GM19468 (cell line): ENCODE results near the gene FAM174C.
"Not testable (repeated sequence)": the region's sequence is repeated elsewhere in the genome, so short reads cannot be mapped to it uniquely, and the experiment has no call there.

Experiments used
- ATAC-seq: cut with Tn5 transposase; IDR thresholded peaks from one replicate; pipeline ENCODE4 v1.9.1; 2021; ENCODE audit warnings: mild to moderate bottlenecking, moderate library complexity, moderate number of reproducible peaks; ENCODE audit not compliant: unreplicated experiment; ENCODE audit errors: extremely low read depth

FAM174C gene

DNA sequence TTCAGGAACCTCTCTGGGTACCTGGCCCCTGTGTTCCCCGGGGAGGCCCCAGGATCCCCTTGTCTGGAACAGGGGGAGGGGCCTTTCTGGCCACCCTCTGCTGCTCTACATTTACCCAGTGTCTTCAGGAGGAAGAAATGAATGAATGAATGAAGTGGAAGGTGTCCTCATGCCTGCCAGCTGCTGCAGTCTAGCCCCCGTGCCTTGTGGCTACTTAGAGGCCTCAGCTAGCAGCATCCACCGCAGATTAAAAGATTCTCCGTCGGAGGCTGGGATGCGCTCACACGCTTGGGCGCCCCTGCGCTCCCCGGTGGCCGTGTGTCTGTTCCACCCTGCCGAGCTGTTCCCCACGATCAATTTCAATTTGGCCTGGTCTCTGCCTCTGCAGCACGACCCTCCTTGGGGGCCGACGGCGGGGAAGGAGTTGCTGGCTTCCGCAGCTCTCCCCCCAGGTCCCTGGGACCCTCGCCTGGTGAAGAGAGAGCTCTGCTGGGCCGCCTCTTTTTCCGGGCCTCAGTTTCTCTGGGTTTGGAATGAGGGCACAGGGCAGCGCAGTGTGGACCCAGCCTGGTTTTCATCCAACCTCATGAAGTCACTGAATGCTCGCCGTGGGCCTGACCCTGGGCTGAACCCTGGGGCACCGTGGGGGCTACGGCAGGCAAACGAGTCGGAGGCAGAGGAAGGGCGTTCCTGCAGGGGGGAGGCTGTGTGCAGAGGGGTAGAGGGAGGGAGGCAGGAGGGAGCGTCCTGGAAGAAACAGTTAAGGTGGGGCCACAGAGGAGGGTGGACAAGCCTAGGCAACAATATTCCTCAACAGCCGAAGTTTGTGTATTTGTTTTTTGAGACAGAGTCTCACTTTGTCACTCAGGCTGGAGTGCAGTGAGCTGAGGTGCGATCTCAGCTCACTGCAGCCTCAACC, 38.6 kb downstream of the FAM174C start:
- no peak for ATAC-seq

DNA sequence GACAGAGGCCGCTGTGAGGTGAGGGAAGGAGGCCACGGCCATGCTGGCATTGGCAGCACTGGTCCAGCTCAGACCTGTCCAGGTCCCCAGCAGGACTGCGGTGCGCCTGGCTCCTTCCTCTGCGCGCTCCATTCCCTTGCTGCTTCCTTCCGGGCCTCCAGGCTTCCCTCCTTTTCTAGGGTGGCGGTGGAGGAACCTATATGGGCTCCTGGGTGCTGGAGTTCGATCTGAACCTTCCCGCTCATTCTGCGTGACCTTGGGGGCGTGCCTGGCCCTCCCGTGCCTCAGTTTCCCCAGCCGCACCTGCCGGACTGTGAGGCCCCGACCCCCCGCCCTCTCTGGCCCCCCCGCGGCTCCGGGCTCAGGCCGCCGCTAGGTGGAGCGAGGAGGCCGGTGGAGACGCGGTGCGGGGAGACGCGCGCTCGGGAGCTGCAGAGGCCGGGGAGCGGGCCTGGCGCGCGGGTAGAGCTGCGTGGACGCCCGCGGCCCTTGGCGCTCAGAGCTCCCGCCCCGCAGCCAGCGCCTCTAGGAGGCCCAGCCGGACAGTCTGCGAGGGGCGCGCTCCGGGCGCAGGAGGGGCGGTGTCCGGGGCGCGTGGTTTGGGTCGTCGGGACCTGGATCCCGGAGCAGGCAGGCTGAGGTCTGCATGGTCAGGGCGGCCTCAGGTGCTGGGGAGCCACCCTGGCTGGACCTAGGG, 40.3 kb downstream of the FAM174C start:
- no peak for ATAC-seq

DNA sequence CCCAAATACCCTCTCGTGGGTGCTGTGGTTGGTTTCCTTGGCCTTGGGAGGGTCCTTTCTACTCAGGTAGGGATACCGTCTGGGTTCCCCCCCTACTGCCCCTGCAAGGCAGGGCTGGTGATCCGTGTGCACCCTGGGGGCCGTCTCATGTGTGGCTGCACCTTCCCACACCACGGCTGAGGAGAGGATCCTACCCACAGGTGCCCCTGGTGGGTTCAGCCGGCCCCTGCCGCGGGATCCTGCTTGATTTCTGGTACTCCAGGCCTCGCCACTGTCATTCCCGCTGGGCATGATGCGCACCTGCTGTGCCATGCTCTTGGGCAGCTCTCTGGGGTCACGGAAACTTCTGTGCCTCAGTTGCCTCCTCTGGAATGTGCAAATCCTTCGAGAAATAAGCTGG, 41.1 kb downstream of the FAM174C start:
- ATAC-seq, result no peak

DNA sequence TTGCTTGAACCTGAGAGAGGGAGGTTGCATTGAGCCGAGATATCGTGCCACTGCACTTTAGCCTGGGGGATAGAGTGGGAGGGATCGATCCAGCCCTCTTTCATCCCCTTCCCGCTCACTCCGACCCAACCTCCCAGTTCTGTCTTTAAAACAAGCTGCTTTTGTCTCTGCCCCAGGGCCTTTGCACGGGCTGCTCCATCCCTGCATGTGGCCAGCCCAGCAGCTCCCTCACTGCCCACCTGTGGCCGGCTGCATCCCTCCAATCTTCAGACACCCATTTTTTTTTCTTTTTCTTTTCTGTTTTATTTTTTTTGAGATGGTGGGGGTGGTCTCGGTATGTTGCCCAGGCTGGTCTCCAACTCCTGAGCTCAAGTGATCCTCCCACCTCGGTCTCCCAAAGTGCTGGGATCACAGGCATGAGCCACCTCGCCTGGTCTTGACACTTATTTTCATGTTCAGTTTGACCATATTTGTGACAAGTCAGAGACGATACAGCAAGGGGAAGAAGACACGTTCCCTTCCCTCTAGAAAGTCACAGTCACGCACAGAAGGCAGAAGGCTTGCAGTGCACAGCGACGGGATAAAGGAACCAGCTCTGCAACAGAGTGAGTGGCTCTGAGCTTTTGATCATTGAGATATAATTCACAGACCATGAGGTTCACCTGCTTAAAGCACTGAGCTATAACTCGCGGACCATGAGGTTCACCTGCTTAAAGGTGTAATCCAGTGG, 42.1 kb downstream of the FAM174C start:
- no peak for ATAC-seq

DNA sequence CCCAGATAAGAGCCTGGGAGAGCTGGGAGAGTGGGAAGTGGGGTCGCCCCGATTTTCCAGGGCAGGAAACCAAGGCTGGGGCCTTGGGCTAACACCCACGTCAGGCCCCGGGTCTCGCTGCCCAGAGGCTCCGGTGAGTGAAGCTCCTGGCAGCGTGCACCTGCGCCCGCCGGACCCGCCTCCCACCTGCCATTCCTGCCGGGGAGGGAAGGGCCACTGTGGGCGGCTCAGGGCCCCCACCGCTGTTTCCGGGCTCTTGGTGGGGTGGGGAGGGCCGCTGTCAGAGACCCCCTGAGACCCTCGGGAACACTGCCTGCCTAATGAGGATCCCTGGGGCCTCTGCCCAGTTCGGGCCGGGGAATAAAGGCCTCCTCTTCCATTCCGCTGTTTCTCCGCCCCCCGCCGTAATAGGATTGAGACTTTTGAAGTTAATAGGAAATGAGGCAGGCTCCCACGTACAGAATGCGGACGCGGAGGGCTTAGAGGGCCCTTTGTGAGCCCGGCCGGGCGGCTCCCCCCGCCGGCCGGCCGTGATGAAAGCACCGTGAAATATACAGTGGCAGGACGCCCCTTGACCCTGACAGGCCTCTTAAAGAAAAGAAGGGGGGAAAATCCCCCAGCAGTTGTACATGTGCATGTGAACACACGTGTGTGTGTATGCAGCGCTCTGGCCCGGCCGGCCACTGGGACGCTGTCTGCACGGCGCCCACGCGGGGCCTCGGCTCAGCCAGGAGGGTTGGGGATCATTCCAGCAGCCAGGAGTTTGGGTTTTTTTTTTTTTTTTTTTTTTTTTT, 43.5 kb downstream of the FAM174C start:
- no peak for ATAC-seq

DNA sequence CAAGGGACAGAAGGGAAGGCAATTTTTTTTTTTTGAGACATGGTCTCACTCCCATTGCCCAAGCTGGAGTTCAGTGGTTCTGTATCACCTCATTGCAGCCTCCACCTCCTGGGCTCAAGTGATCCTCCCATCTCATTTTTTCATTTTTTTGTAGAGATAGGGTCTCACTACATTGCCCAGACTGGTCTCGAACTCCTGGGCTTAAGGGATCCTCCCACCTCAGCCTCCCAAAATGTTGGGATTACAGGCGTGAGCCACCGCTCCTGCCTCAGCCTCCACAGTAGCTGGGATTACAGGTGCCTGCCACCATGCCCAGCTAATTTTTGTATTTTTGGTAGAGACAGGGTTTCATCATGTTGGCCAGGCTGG, 44.9 kb downstream of the FAM174C start:
- ATAC-seq, result not testable (repeated sequence)

DNA sequence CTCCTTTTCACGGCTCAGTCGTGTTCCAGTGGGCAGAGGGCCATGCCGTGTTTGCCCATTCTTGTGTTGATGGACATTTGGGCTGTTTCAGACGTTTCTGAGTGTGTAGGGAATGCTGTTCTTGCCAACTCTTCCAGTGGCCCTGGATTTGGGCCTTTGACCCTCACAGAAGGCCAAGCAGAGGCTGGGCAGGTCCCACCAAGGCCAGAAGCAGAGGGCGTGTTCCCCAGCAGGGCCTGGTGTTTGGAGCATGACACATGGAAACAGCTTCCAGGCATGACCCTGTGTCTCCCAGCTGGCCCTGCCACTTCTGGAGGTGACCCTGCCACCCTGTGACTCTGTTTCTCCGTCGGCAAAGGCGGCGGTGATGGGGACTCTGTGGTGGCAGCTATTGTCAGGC, 46.2 kb downstream of the FAM174C start:
- ATAC-seq, result no peak

DNA sequence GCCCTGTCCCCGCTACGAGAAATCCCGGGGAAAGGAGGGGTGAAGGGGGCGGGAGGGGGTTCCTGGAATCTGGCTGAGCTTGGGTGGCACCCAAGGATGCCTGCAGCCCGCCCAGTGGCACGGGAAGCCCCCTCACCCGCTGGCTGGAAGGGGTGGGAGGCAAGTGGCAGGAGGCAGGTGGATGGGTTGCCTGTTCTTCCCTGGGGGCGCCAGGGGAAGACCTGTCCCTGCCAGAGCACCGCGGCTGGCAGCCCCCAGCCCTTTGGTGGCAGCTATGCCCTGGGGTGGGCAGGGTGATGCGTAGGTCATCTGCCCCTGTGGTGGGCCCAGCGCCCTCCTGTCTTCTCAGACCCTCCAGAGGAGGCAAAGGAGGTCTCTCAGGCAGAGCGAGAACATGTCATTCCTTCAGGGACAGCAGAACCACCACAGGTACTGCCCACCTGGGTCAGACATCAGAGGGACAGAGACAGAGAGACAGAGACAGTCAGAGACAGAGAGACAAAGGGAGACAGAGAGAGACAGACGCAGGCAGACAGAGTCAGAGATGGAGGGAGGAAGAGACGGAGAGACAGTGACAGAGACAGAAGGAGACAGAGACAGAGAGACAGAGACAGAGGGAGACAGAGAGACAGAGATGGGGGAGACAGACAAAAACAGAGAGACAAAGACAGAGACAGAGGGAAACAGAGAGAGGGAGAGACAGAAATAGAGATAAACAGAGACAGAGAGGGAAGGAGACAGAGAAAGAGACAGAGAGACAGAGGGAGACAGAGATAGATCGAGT, 47.1 kb downstream of the FAM174C start:
- ATAC-seq, result no peak

DNA sequence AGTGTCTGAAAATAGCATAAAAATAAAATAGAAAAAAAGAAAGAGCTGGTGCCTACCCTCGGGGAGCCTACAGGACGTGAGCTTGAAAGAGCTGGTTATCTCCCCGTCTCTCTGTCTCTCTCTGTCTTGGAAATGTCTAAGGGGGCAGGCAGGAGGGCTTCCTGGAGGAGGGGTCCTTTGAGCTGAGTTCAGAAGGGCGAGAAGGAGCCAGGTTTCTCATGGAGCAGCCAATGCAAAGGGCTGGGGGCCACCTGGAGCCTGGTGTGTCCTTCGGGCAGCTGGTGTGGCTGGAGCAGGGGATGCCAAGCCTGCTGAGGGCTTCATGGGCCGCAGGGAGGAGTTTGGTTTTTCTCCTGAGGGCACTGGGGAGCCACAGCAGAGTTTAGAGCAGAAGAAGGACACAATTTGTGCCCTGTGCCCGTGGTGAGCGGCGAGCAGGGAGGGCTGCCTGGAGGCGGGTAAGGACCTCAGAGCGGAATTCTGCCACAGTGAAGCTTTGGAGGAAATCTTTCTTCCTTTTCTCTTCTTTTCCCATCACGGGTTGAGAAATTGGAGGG, 49.0 kb downstream of the FAM174C start:
- ATAC-seq, result no peak

DNA sequence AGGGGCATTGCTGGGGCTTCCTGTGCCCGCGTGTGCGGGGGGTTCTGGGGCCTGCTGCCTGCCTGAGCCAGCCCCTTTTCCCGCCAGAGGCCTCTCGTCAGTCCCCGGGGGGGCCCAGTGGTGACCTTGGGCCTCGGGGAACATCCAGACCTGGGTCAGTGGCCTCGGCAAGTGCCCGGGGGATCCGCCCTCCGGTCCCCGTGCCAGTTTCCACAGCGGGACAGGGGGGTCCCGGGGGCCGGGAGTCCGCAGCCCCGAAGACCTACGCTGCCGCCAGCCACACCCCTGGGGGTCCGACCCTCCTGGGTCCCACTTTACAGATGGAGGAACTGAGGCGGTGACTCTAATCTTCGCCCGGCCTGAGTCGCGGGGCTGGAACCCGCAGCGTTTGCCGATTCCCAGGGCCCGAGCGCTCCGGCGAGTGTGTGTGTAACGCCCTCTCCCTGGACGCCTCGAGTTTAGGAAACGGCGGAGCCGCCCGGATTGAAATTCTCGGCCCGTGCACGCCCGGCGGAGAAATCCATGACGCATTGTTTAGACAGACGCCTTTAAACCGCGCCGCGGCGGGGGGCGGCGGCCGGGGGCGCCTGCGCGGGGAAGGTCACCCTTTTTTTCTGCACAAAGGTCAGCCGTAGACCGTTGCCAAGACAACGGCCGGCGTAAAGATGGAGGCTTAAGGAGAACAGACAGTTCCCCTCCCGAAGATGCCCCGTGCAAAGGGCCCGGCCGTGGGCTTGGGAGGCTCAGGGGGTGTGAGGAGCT, 49.7 kb downstream of the FAM174C start:
- ATAC-seq, result no peak

DNA sequence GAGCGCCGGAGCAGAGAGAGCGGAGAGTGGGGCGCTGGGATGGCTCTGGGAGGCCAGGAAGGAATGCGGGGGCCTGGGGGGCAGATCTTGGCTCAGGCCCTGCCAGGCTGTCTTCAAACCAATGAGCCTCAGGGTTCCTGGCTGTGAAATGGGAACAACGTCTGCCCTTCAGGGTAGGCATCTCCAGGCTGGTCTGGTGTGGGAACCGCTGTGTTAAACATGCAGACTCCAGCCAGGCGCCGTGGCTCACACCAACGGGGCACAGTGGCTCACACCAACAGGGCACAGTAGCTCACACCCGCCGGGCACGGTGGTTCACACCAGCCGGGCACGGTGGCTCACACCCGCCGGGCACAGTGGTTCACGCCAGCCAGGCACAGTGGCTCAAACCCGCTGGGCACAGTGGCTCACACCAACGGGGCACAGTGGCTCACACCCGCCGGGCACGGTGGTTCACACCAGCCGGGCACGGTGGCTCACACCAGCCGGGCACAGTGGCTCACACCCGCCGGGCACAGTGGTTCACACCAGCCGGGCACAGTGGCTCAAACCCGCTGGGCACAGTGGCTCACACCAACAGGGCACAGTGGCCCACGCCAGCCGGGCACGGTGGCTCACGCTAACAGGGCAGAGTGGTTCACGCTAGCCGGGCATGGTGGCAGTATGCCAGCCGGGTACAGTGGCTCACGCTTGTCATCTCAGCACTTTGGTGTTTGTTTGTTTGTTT, 50.4 kb downstream of the FAM174C start:
- no peak for ATAC-seq

DNA sequence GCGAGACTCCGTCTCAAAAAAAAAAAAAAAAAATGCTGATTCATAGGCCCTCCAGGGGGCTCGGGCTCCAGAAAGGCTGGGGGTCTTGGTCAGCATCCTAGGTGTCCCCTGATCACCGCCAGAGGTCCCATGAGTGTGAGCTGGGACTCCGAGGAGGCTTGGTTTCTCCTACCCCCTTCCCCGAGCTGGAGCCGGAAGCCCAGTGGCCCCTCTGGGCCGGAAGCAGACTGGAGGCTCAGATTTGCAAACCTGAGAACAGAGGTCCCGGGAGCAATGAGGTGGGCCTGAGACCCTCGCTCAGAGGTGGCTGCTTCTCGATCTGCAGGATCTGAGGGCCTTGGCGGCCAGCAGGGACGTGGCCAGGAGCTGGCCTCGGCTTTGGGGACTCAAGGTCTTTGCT, 51.8 kb downstream of the FAM174C start:
- no peak for ATAC-seq
